Tongue (tissue), 2 donors: ENCODE results near the gene HLCS. TPM values are rescaled to one million over a fixed set of nuclear protein-coding genes. Genes with fewer than 3 reads are reported as not detected.
A peak's percentile ranks its signal among the peaks of the same experiment; 100 is the strongest.
"Not testable (repeated sequence)": the region's sequence is repeated elsewhere in the genome, so short reads cannot be mapped to it uniquely, and the experiment has no call there.

Experiments used
- DNase-seq: peaks from one replicate; pipeline ENCODE4 v3.0.0-alpha.2; 2015
- total RNA-seq: library from RNA; depleted of rRNA; stranded (reverse); fragments of >200 nt; gene quantifications from one replicate; pipeline ENCODE4 v1.2.3, GENCODE V29; 2014

The HLCS gene
- total RNA-seq, 1 donor from 2014 or later = 30.0 TPM

DNA sequence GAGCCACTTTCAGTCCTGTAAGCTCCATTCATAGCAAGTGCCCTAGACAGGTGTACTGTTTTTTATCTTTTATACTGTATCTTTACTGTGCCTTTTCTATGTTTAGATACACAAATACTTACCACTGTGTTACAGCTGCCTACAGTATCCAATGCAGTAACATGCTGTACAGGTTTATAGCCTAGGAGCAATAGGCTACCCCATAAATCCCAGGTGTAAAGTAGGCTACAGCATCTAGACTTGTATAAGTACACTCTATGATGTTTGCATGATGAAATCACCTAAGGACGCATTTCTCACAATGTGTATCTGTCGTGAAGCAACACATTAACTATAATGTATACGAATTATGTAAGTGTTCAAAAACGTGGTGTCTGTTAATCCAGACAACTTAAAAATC lies 10.7 kb downstream of the HLCS start:
- no peak for DNase-seq

DNA sequence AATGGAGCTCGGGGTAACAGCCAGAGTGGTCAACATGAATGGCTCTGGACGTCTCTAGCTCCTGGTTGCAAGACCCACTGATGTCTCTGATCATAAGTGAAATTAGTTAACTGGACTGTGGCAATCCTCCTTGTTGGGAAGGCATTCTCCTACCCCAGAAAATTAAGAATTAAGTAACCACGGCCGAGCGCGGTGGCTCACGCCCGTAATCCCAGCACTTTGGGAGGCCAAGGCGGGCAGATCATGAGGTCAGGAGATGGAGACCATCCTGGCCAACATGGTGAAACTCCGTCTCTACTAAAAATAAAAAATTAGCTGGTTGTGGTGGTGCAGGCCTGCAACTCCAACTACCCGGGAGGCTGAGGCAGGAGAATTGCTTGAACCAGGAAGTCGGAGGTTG lies 14.1 kb downstream of the HLCS start:
- not testable (repeated sequence) for DNase-seq

DNA sequence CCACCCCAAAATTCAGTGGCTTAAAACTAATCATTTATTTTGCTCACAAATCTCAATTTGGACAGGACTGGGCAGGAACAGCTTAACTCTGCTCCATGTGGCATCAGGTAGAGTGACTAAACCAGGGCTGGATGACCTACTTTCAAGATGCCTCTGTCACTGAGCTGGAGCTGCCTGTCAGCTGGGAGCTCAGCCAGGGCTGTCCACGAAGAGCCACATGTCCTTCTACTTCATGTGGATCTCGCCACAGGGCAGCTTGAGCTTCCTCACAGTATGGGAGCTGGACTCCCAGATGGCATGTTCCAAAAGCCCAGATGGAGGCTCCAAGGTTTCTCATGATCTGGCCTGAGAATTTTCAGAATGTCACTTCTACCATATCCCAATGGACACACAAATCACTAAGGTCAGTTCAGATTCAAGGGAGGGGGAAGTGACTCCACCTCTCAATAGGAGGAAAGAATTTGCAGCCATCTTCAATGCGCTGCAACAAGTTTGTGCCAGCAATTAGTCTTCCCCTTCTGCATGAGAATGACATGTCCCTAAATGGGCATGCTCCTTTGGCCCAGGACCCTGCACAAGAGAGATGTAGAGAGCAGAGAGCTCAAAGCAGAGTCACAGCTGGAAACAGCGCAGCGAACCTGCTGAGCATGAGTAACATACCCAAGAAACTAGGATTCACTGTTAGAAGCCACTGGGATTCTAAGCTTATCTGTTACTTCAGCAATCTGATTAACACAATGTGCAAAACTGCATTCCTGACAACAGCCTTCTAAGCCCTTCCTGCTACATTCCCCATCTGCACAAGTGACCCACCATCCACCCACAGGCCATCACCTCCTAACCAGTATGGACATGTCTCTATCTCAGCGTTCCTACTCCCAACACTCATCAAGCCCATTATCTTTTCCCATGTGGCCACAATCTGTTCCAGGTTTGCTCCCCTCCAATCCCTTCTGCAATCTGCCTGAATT lies 17.0 kb downstream of the HLCS start:
- no peak for DNase-seq

DNA sequence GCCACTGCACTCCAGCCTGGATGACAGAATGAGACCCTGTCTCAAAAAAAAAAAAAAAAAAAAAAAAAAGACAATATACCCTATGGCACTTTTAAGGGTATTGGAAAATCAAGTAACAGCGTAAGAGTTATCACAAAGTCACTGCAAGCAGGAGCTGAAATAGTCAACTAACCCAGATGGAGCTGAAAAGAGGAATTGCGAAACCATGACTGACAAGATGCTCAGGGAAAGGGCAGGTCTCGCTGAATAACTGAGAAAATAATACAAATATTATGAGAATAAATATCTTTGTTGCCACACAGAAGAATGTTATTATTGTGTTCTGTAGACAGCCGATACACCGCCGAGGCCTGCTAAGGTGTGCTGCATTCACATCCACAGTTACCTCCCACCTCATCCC lies 17.8 kb downstream of the HLCS start:
- no peak for DNase-seq

DNA sequence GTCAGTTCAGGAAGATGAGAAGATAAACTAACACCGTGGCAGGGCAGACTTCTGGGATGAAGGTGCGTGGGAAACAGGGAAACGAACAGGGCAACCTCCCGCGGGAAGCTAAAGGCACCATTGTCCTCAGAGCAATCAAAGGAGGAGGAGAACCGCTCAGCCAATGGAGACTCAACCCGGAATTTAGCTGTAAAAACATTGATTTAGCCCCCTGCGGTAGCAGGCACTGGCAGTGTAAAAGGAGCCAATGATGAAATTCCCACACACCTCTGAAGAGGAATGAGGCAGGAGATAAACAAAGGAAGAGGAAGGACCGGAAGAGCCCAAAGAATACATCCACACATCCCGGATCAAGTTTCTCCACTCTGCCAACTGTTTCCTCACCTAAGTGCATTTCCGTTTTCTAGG lies 19.5 kb downstream of the HLCS start:
- no peak for DNase-seq

DNA sequence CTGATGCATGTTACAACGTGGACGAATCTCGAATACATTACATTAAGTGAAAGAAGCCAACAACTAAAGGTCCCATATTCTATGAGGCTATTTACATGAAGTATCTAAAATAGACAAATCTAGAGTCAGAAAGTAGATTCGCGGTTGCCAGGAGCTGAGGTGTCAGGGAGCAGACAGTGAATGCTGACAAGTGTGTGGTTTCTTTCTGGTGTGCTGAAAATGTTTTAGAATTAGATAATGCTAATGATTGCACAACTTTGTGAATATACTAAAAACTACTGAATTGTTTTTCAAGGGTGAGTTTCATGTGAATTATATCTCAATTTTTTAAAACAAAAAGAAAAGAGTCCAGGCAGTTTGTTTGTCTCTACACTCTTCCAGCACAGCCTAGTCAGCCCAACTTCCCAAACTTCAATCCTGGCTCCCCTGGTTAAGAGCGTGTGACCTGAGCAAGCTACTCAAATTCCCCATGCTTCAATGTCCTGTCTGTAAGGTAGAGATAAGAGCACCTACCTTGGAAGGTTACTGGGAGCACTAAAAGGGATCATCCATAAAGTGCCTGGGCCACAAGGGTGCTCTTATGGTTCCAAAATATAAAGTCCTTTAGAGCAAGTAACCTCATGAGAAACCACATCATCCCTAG lies 20.9 kb downstream of the HLCS start:
- DNase-seq = no peak

DNA sequence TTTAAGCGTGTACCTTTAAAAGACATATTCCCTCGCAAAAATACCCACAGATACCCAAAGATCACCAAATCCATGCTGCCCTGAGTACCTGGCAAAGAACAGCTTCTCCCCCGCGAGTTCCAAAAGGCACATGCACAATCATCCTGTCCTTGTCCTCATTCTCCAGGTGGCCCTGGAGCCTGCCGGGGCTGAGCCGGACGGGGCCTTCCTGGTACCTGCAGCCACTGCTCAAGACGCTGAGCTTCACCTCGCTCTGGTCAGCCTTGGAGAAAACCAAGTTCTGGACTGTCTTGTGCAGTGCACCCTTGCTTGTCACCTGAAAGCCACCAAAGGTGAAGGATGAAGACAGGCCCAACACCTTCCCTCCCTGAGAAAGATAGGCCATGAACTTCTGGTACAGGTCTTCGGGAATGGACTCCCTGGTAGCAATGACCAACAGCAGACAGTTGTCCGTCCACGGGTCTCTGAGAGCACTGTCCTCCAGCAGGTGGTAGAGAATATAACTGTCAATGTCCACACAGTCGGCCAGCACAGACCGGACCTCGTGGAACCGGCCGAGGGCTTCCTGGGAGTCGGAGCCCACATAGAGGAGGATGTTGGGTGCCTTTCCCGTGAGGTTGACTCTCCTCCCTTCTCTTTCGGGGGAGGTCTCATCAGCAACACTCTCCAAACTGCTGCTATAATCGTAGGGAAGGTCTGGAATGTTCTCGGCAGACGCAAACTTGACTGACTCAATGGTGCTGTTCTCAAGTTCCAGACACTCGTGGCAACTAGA lies 29.9 kb downstream of the HLCS start:
- DNase-seq = no peak

DNA sequence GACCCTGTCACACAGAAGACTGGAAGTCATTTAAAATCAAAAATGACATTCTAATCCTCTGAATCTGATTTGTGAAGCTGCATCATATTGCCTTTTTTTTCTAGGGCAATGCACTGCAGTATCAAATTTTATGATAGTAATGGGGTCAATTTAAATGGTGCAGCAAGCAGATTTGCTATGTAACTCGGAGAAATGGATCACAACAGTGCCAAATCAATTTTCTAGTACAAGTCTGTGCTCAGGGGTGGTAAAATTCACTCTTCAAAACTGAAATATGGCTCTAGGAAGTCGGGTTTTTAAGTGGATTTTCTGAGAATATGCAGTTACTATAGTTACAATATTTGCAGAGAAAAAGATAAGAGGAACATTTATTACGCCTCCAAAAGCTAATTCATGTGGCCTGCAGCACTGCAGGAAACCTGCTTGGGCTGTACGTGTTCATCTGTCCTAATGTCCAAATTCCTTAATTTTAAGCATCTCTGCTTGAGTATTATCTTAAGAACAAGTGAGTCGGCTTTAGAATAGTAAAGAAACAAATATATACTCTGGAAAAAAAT lies 31.5 kb downstream of the HLCS start:
- no peak for DNase-seq

DNA sequence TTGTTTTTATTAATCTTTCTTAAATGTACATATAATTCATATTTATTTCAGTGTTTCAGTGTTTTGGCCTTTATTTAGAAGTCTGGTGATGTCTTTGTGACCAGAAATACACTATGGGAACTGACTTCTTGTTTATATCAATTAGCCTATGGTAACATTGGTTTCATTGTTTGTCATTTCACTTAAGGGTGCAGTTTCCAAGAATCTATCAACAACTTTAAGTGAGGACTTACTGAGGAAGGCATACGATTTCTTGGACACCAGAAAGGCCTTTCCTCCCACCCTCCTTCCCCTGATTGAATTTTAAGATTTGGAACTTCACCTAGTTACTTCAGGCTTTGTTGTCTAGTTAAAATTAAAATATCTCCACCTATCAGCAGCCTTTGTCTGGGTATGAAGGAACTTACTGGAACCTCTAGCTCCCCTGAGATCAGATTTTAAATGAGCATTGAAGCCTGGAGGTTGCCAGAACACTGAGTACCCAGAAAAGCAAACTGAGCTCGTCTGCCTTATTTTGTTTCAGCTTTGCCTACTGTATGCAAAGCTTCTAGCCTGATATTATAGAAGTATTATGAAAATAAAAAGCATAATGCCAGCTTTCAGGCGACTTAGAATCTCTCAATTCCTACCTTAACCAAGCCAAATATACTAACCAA lies 34.2 kb downstream of the HLCS start:
- no peak for DNase-seq

DNA sequence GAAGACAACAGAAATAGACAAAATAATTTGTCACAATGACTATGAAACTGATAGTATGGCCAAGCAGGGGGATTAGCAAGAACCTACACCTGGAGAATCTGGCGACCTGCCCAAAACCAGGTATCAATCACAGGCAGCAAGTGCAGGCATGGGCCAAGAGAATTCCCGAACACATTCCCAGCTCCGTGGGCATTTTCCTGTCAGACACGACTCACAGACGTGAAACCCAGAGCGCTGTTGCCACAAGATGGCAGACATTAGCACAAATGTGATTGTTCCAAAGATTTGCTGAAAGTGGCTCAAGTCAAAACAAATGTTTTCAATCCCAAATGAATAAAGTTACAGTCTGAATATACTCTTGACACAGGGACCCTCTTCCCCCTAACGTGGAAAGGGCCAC lies 36.8 kb downstream of the HLCS start:
- DNase-seq = no peak

DNA sequence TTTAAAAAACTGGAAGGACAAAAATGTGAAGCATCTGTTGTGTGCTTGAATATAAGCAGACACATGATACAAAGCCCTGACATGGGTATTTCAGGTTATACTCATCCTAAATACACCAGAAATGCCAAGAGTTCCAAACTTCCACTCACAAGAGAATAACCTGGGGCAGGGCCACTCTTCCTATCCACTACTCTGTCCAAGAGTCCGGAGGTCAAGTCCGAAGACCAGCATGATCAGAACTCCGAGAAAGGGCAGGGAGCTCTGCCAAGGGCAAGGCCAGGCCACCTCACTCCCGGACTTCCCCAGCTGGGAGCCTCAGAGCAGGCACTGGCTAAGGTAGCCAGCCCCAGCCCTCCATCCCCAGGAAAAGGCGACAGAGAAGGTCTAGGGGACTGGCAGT lies 37.5 kb downstream of the HLCS start:
- DNase-seq = no peak

DNA sequence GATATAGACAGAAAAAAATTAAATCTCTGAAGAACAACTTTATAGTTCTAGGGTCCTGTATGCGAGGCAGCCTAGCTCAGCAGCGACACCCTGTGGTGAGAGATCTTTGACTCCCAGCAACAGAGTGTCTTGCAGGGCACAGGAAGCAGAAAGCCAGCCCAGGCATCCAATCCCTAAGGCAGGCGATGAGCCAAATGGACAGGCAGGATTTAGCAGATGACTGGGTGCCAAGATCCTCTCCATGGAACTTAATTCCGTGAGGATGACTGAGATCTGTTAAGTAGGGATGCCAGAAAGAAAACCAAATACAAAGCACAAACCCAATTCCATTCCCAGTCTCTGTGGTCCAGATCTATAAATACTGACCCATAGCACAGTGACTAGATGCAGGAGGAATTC lies 38.8 kb downstream of the HLCS start:
- DNase-seq = peak; percentile 94

DNA sequence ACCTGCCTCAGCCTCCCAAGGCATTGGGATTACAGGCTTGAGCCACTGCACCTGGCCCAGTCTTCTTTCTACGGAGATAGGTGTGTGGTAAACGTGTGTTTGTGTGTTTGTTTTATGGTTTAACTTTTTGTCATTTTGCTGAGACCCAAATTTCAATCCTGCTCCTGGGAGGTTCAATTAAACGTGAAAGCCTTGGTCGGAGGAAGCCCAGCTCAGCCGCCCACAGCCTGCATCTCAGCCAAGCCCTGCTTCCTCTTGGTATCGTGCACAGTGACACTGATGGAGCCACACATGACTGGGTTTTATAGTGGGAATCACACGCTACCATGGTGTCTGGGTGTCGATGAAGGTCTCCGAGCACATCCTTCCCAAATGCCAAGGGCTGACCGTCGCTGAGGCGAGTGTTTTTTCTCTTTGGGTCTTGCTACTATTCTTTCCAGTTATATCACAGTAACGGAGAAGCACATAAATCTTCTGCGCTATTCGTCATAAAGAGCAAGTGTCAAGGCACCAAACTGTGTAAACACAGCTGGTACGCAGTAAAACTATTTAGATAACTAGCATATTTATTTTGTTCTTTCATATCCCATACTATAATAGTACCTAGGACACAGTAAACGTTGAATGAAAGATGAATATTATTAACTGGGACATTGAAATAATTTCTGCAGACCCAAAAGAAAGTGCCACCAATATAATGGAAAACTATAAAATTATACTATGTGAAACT lies 39.3 kb downstream of the HLCS start:
- no peak for DNase-seq

DNA sequence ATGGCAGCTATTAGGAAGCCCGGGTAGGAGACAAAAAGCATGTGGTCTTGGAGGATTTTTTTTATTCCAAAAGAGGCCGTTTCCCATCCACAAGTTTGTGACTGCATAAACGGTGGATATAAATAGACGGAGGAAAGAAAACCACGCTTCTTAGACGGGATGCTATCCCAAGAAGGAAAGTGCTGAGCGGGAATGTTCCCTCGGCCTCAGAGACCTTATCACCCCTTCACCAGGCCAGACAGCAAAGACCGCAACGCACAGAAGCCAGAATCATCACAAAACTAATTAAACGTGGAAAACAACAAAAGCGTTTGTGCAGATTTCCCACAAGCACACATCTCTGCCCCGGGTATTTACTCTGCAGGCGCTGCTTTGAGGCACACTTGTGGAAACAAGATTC lies 43.2 kb downstream of the HLCS start:
- peak; percentile 39 for DNase-seq

DNA sequence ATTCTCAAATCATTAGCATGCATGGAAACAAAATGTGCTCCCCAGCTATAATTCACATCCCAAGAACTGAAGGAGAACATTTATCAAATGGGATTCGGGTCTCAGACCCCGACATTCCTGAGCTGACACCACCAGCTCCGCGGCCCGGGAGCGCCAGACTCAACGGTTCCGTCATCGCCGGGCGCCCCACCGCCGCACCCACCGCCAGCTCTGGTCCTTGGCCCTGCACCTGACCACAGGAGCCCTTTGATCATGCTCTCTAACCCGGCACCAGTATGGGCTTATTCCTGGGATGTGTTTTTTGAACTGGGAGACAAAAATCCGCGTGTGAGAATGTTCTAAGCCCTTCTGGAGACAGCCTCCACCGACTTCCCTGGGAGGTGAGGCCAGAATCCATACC lies 43.6 kb downstream of the HLCS start:
- no peak for DNase-seq

DNA sequence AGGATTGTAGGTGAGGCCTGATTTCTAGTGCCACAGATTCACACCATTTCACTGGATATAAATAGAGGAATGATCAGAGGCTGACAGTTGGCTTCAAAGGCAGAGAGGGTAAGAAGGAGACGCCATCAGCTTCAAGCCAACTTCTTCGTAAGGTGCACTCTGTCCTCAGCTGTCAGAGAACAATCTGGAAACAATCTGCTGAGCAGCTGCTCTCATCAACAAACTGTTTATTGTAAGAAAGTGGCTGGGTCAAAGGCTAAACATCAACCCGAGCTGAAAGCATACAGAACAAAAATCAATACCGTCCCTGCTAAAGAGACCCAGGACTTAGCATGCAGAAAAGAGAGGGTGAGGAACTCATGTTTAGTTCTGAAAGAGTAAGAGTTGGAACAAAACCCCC lies 48.2 kb downstream of the HLCS start:
- peak; percentile 55 for DNase-seq

DNA sequence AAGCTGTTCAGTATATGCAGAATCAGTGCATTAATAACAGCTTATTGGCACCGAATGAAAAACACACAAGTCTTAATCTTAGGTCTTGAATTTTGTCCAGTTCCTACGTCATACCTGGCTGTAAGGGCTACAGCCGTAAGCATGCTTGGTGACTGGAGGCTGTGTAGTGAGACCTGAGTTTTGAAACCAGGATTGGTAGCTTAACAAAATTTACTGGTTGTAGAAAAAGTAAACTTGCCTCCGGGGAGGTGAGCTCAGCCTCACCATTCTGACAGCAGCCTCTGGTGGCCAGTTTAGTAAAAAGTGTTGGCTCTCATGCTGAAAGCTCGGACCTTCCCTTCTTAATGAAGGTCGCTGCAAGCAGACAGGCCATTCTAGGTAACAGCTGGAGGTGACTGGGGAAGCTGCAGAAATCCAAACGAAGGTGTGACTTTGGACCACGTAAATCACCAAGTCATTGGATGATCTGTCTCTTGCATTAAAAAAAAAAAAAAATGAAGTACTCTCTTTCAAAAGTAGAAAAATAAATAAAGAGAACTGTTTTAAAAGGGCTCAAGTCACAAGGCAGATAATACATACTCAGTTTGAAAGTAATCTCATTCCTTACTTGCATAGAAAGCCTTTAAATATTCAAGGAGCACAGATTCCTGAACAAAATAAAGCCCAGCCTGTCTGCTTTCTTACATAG lies 48.9 kb downstream of the HLCS start:
- DNase-seq = peak; percentile 77

DNA sequence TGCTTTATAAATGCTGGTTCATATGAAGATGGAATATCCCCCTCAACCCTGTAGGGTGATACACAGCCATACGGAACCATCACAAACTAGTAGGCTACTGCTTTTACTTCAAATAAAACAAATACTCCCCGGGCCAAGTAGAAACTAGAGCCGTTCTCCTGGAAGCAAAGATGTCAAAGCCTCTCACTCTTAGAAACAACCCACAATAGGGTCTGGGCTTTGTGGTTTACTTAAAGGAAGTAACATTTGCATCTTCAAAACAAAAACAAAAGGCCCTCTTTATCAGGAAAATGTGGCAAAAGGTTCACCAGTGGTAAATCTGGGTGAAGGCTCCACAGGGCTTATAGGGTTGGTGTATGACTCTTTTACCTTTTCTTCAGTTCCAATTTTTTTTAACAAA lies 49.8 kb downstream of the HLCS start:
- no peak for DNase-seq

DNA sequence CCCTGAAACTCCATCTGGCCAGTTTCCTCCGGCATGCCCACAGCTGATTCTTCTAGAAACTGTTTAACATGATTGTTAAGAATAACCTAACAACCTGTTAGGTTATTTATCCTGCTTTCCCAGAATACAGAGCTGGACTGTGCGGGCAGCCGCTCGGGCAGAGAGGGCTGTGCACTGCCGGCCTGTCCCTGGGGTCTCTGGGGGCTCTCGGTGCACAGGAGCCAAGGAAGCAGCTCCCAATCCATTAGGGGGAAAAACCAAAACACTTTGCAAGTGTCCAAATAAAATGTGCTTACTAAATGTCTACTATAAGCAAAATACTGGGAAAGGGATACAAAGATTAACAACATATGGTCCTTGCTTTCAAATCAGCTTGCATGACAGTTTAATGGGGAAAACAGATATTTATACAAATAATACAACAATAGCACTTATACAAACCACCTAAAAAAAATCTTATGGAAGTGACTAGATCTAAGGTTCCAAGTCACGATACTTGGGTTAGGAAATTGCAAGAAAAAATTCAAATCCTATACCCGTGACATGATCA lies 50.7 kb downstream of the HLCS start:
- no peak for DNase-seq

DNA sequence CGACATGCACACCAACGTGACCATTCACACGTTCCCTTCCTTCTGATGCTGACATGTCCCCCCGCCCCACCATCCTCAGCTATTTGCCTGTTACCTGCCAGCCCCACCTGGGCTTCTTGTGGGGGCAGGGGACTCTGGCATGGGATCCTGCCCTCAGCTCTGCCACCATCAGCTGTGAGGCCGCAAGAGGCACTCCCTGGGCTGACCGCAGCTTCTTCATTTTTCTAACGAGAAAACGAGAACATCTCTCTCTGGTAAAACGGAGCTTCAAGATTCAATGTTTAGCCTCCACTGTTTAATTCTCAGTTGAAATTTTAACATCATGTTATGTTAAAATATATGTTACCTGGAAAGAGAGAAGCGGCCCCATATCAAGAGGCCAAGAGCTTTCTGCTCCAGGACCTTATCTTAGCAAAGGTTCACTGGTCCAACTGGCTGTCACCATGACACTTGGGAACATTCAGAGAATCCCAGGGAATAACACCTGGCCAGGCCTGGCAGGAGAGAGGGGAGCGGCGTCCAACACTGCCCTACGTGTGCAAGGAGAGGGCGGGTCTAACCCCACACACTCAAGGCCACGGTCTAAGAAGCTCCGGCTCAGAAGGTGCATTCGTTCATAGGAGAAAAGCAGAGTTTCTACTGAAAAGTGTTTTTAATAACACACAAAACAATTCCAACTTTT lies 51.3 kb downstream of the HLCS start:
- no peak for DNase-seq
